Thoracic aorta (tissue), 2 donors: Measurements from ENCODE around the gene DHPS. TPM values are rescaled to one million over a fixed set of nuclear protein-coding genes. Genes with fewer than 3 reads are reported as not detected.
"Not testable (repeated sequence)": the region's sequence is repeated elsewhere in the genome, so short reads cannot be mapped to it uniquely, and the experiment has no call there.

Experiments
- ATAC-seq: fragments of 150-250 bp; one replicate; pipeline ENCODE4 v1.8.0; 2017; ENCODE audit warnings: low read depth; ENCODE audit not compliant: insufficient number of reproducible peaks, low FRiP score
- DNase-seq: peaks from one replicate; pipeline ENCODE4 v3.0.0-alpha.2; 2020; ENCODE audit warnings: low spot score
- H3K27ac ChIP-seq, 2 donors: fragments of 200-600 bp; sonication (generic); 1 replicate in 1 of 2; 2 replicates in 1 of 2; pipeline ENCODE4 v1.5.1; 2016; ENCODE audit warnings: mild to moderate bottlenecking in 2 of 2, moderate library complexity in 2 of 2
- H3K27me3 ChIP-seq: fragments of 200-600 bp; sonication (generic); replicated peaks from 2 replicates; pipeline ENCODE4 v1.6.0; 2016; ENCODE audit warnings: mild to moderate bottlenecking; ENCODE audit not compliant: insufficient read depth
- H3K36me3 ChIP-seq: fragments of 200-600 bp; sonication (generic); one replicate; pipeline ENCODE4 v1.5.1; 2016
- H3K4me1 ChIP-seq, 2 donors: fragments of 200-600 bp; sonication (generic); 1 replicate in 1 of 2; 2 replicates in 1 of 2; pipeline versions ENCODE4 v1.5.1 to v1.6.0; 2016; ENCODE audit warnings: low read depth in 2 of 2, mild to moderate bottlenecking in 1 of 2; ENCODE audit not compliant: control insufficient read depth in 1 of 2
- H3K4me3 ChIP-seq: fragments of 200-600 bp; sonication (generic); 2 replicates; pipeline ENCODE4 v1.5.1; 2016; ENCODE audit warnings: mild to moderate bottlenecking
- H3K9me3 ChIP-seq: fragments of 200-600 bp; sonication (generic); 2 replicates; pipeline ENCODE4 v1.5.1; 2016
- CTCF ChIP-seq: fragments of 200-600 bp; sonication (generic); IDR thresholded peaks from one replicate; pipeline ENCODE4 v1.5.1; 2019; ENCODE audit warnings: antibody characterized with exemption
- total RNA-seq, 2 donors: library from RNA; depleted of rRNA; stranded (reverse); fragments of >200 nt; gene quantifications; one replicate each; pipeline versions ENCODE4 v1.1.0 to v1.2.3, GENCODE V29; 2016

Gene DHPS
- total RNA-seq: 100 to 1,000 TPM; 101 to 114 TPM

- no peaks in the 10 kb centered on the region for H3K27me3 ChIP-seq
- H3K27ac ChIP-seq: peak within 1 kb of the TSS; percentile 93 to 98
- peaks cover 33% of the 10 kb centered on the region for H3K36me3 ChIP-seq
- TF ChIP-seq CTCF: no peak
- H3K9me3 ChIP-seq: no peaks in the 10 kb centered on the region
- peak within 1 kb of the TSS; percentile 96 for H3K4me3 ChIP-seq
- peaks cover 0 to 12% of the 10 kb centered on the region in 2 donors for H3K4me1 ChIP-seq
- ATAC-seq (peak; percentile 95), DNase-seq (peak; percentile 82)
Measured at GRCh38 chr19:12681074-12681987, at the start of gene DHPS. Gene DHPS, minus strand, starts transcription at chr19:12681880. Its CDS starts 114 bp downstream, at chr19:12681766.

- Histone ChIP-seq H3K36me3 (peaks cover 23% of the 10 kb centered on the region), H3K9me3 (no peaks in the 10 kb centered on the region), H3K27me3 (no peaks in the 10 kb centered on the region), H3K27ac (no peak overlapping the region), H3K4me3 (no peak overlapping the region), H3K4me1 (peaks cover 19 to 30% of the 10 kb centered on the region in 2 donors)
- TF ChIP-seq CTCF: no peak
- no peak for DNase-seq
- ATAC-seq: no peak
Measured at GRCh38 chr19:12731337-12731736, 49.7 kb upstream of the DHPS start.

- no peak for ATAC-seq
- H3K27me3 ChIP-seq: no peaks in the 10 kb centered on the region
- no peak overlapping the region for H3K4me3 ChIP-seq
- DNase-seq: no peak
- H3K36me3 ChIP-seq: peaks cover 23% of the 10 kb centered on the region
- peaks cover 17 to 27% of the 10 kb centered on the region in 2 donors for H3K4me1 ChIP-seq
- H3K9me3 ChIP-seq: no peaks in the 10 kb centered on the region
- no peak overlapping the region for H3K27ac ChIP-seq
- no peak for TF ChIP-seq CTCF
Measured at GRCh38 chr19:12730064-12730463, 48.4 kb upstream of the DHPS start.

- Histone ChIP-seq H3K4me3 (no peak overlapping the region), H3K27me3 (no peaks in the 10 kb centered on the region), H3K27ac (no peak overlapping the region), H3K4me1 (peaks cover 16 to 35% of the 10 kb centered on the region in 2 donors), H3K36me3 (peaks cover 23% of the 10 kb centered on the region), H3K9me3 (no peaks in the 10 kb centered on the region)
- ATAC-seq (no peak), DNase-seq (no peak)
- no peak for TF ChIP-seq CTCF
Measured at GRCh38 chr19:12727745-12728433, 46.2 kb upstream of the DHPS start.

- no peak for ATAC-seq
- no peaks in the 10 kb centered on the region for H3K9me3 ChIP-seq
- H3K4me1 ChIP-seq: peaks cover 10 to 28% of the 10 kb centered on the region in 2 donors
- H3K4me3 ChIP-seq: no peak overlapping the region
- H3K27ac ChIP-seq: no peak overlapping the region
- peaks cover 23% of the 10 kb centered on the region for H3K36me3 ChIP-seq
- DNase-seq: no peak
- TF ChIP-seq CTCF: no peak
- H3K27me3 ChIP-seq: no peaks in the 10 kb centered on the region
Measured at GRCh38 chr19:12726988-12727316, 45.3 kb upstream of the DHPS start.

GRCh38 chr19:12725612-12726011 is 43.9 kb upstream of the DHPS start:
- Histone ChIP-seq H3K4me1 (peaks cover 13 to 31% of the 10 kb centered on the region in 2 donors), H3K36me3 (peaks cover 17% of the 10 kb centered on the region)
- DNase-seq, ATAC-seq, H3K27me3 ChIP-seq, H3K27ac ChIP-seq, H3K4me3 ChIP-seq, H3K9me3 ChIP-seq: not testable (repeated sequence)
